HepG2 (cell line): ENCODE results near the gene PIGV.

Experiments used
- ARID5B ChIP-seq: IDR thresholded peaks from 2 replicates; pipeline ENCODE4 v1.4.0; 2020; ENCODE audit warnings: mild to moderate bottlenecking, missing genetic modification reagents
- CBX1 ChIP-seq: IDR thresholded peaks from one replicate; pipeline ENCODE4 v1.6.1; 2016; ENCODE audit warnings: antibody characterized with exemption, low read depth
- CEBPB ChIP-seq: IDR thresholded peaks from 2 replicates; pipeline ENCODE4 v1.6.1; 2011; ENCODE audit warnings: low read depth, low read length, improper control_type of control experiment, borderline replicate concordance
- CTCF ChIP-seq: sonication (generic); formaldehyde crosslinking; IDR thresholded peaks from 2 replicates; pipeline ENCODE4 v1.5.0; 2020; ENCODE audit warnings: mild to moderate bottlenecking, missing genetic modification reagents, moderate library complexity
- E2F1 ChIP-seq: sonication (generic); formaldehyde crosslinking; IDR thresholded peaks from 2 replicates; pipeline ENCODE4 v1.5.0; 2020; ENCODE audit warnings: missing genetic modification reagents
- EZH2 ChIP-seq: conservative IDR thresholded peaks from 2 replicates; pipeline ENCODE4 v1.6.1; 2012; ENCODE audit warnings: mild to moderate bottlenecking, low read depth, low read length, moderate library complexity
- HOXD1 ChIP-seq: sonication (generic); formaldehyde crosslinking; IDR thresholded peaks from 2 replicates; pipeline ENCODE4 v1.5.0; 2020; ENCODE audit warnings: missing genetic modification reagents
- NFAT5 ChIP-seq: sonication (generic); formaldehyde crosslinking; IDR thresholded peaks from 2 replicates; pipeline ENCODE4 v1.4.0; 2020; ENCODE audit warnings: missing genetic modification reagents
- SOX6 ChIP-seq, 2 experiments: fragments of 450-650 bp in 1 of 2; sonication (generic) in 1 of 2; formaldehyde crosslinking in 1 of 2; IDR thresholded peaks; 2 replicates each; pipeline versions ENCODE4 v1.4.0 to v1.6.1; 2017 to 2020; ENCODE audit warnings: antibody characterized with exemption in 1 of 2, mild to moderate bottlenecking in 1 of 2, missing genetic modification reagents in 1 of 2
- TCF7L2 ChIP-seq: IDR thresholded peaks from 2 replicates; pipeline ENCODE4 v1.6.1; 2011; ENCODE audit warnings: mild to moderate bottlenecking, low read depth, low read length, moderate library complexity
- TFE3 ChIP-seq: IDR thresholded peaks from 2 replicates; pipeline ENCODE4 v1.6.1; 2016
- ZNF510 ChIP-seq: sonication (generic); formaldehyde crosslinking; IDR thresholded peaks from 2 replicates; pipeline ENCODE4 v1.4.0; 2020; ENCODE audit warnings: low read depth, mild to moderate bottlenecking, missing genetic modification reagents
- ZNF512B ChIP-seq: sonication (generic); formaldehyde crosslinking; IDR thresholded peaks from 2 replicates; pipeline ENCODE4 v1.5.1; 2020; ENCODE audit warnings: missing genetic modification reagents, mild to moderate bottlenecking, borderline replicate concordance
- ZNF619 ChIP-seq: sonication (generic); formaldehyde crosslinking; IDR thresholded peaks from 2 replicates; pipeline ENCODE4 v1.4.0; 2020; ENCODE audit warnings: mild to moderate bottlenecking, missing genetic modification reagents

GRCh38 chr1:26785611-26786436 lies 1.9 kb upstream of the PIGV start:
- TF ChIP-seq E2F1 (CRISPR knock-in tag) (no peak), HOXD1 (CRISPR knock-in tag) (no peak), TFE3 (CRISPR knock-in tag) (no peak), CTCF (CRISPR knock-in tag) (no peak), CBX1 (no peak), ARID5B (CRISPR knock-in tag) (no peak), CEBPB (no peak), SOX6 (IDR thresholded peaks at IDR 0.05) (no peak), SOX6 (CRISPR knock-in tag; IDR thresholded peaks at IDR 0.05) (0 out of 2 replicates have a peak, but pooled peaks have one; percentile 25), NFAT5 (CRISPR knock-in tag) (no peak), ZNF512B (CRISPR knock-in tag) (no peak), EZH2 (no peak), ZNF510 (CRISPR knock-in tag) (no peak), ZNF619 (no peak), TCF7L2 (no peak)
